ENCODE results near the gene PSKH1.

The PSKH1 gene

DNA sequence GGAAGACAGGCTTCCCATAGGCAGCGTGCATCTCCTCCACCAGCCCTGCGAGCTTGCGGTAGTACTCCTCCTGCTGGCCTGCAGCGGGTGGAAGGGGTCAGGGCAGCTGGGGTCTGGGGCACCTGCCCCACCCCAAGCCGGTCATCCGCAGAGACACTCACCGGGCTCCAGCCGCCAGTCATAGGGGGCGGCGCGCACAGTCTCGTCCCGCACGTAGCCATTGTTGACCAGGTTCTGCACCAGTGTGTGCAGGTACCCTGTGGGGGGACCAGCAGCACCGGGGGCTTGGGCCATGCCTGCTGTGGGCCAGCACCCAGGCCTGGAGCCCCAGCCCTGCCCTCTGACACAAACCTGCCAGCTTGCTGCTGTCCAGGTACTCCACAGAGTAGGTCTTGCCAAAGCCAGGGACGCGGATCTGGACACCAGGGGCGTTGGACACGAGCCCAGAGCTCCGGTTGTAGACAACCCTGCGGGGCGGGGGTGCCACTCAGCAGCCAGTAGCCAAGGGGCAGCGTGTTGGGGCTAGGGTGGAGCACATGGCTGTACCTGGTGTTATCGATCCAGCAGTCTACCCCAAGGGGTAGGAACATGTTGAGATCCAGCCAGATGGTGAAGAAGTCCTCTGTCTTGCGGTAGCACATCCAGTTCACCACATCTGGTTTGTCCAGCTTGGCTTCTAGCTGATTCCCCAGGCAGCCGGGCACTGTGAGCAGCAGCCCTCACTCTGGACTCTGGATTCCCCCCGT is 49.6 kb downstream of the PSKH1 start:
- no peak for DNase-seq

DNA sequence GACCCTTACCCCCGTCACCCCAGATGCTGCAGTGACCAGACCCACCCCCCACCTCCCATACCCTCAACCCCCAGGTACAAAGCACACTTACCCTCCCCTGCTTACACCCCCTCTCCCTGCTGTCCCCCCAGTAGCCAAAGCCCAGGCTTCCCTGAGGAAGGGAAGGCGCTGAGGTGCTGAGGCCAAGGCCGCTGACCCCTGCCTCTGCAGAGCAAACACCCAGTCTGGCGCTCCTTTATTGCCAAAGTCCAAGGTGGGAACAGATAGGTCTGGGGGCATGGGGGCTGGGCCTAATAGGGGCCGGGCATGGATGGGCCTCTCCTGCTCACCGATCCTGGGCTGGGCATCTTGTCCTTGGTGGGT is 50.2 kb downstream of the PSKH1 start:
- DNase-seq, result no peak

DNA sequence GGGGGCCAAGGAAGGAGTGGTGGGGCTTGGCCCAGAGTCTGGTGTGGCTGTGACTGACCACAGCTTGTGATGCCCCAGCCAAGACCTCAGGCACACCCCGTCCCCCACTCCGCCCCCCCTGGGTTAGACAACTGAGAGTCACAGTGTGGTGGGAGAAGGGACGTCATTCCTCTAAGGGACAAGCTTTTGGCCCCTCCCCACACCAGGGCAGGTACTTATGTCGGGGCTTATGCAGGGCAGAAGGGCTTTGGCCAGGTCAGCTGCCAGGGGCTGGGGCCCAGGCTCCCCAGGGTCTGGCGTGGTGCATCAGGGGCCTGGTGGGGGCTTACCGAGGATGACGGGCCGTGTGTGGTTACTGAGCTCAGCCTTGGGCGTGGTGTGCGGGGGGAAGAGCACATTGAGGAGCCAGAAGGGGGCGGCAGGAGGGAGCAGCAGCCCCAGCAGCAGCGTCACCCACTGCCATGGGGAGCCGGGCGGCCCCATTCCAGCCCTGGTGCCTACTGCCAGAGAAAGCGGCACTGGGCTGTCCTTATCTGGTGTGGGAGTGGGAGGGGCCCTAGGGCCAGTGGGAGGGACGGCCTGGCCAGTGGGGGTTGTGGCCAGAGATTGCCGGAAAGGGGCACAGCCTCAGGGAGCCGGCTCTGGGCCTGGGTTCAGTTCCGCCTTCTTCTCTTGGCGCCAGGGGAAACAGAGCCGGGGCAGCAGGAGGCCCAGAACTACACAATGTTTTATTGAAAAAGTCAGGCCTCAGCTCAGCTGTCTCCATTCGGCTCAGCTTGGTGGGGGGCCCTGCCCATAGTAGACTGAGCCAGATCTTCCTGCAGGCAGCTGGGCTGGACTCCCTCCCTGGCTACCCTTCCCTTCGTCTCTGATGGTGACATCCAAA is 50.8 kb downstream of the PSKH1 start, which contains the start of gene LCAT:
Gene LCAT (minus strand): TSS at position 502 of the 886 bp plus-strand sequence. CDS start 19 bp downstream, at position 483.
- no peak for DNase-seq

GRCh38 chr16:67944690-67945391 is 51.8 kb downstream of the PSKH1 start:
- DNase-seq, result no peak

GRCh38 chr16:67945392-67945933 is 52.4 kb downstream of the PSKH1 start:
- no peak for DNase-seq

DNA sequence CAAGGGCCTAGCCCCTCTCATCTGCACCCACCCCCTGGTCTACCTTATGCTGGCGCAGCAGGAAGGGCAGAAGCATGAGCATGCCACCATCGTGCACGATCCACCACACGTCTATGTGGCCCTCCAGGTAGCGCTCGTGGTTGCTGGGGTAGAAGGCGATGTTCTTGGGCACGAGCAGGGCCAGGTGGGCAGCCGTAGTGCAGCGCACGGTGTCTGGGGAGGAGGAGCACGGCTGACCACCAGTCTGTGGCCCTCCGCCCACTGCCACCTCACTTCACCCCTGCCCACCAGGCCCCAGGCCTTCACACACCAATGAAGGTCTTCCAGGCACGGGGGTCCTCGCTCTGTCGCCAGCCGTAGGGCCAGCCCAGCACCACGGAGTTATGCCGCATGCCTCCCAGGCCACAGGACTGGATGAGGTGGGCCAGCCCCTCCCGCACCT is 53.1 kb downstream of the PSKH1 start:
- DNase-seq, result no peak

GRCh38 chr16:67946966-67947558 is 54.0 kb downstream of the PSKH1 start:
- DNase-seq, result no peak

DNA sequence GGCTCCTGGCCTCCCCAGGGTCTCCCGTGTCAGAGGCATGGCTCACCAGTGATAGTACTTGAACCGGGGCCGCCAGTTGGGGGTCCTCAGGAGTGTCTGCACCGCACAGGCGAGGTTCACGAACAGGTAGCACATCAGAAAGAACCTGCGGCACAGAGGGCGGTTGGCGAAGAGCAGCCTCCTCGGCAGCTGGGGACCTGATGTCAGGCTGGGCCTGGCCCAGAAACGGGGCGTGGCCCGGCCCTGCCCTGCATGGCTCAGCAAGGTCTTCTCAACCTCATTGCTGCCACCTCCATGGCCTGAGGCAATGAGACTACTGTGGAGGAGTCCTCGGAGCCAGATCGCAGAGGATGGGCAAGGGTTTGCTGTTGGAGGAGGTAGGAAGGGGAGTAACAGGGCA is 55.0 kb downstream of the PSKH1 start:
- no peak for DNase-seq

DNA sequence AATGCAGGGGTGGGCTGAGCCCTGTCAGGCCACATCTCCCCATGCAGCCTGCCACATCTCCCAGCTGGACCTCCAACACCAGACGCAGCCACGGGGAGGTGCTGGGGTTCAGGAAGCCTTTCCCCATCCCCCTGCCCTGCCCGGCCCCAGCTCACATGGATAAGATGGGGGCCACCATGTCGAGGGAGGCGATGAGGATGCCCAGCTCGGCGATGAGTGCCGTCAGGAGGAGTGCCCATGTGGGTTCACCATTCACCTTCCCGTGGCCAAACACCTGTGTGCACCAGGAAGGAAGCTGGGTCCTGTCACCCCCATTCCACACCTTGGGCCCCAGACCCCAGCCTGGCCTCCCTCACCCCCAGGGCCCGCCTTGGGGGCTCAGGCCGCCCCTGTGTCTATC is 56.6 kb downstream of the PSKH1 start:
- DNase-seq, result no peak

- no peak for DNase-seq
Observed at GRCh38 chr16:67950335-67950843, 57.3 kb downstream of the PSKH1 start.

DNA sequence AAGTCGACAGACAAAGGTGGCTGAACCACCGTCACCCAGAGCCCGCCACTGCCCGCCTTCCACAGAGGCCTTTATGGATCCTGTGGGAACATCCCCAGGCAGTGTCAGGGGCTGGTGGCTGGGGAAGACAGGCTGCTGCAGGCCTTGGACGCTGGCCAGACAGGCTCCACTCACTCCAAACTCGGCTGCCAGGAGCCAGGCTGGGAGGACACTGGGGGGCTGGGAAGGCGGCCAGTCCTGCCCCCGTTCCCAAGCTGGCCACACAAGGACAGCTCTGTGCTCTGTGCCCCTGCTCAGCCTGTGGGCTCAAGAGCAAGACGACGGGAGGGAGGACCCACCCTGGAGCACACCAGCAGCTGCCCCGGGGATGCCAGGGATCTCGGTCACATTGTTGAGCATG is 58.4 kb downstream of the PSKH1 start:
- DNase-seq, result no peak

DNA sequence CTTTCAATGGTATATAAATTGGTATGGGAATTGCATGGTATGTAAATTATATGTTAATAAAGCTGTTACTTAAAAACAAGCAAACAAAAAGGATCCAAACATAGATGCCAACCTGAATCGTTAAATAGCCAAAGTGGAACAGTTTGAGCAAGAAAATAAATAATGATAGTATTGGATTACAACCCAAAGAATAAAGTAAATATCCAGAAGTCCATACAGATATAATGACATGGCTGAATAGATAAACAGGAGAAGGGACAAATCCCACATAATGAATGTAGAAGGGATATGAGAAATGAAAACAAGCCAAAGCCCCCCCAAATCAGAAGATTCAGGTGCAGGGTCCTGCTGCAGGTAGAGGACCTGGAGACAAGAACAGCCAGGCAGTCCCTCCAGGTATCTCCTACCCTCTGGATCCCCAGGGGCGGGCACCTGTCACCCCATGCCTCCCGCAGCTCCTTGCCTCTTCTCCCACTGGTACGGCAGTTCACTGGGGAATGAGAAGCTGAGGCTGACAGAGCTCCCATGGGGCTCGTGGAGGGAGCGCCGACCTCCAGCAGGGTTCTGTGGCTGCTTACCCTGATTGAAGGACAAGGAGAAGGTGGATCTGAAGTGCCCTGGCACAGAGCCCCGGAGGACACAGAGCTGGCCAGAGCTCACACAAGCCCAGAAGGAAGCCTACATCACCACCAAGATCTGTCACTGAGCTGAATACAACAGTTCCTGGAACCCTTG is 60.8 kb downstream of the PSKH1 start:
- no peak for DNase-seq

GRCh38 chr16:67954421-67955196 is 61.6 kb downstream of the PSKH1 start:
- DNase-seq, result no peak

DNA sequence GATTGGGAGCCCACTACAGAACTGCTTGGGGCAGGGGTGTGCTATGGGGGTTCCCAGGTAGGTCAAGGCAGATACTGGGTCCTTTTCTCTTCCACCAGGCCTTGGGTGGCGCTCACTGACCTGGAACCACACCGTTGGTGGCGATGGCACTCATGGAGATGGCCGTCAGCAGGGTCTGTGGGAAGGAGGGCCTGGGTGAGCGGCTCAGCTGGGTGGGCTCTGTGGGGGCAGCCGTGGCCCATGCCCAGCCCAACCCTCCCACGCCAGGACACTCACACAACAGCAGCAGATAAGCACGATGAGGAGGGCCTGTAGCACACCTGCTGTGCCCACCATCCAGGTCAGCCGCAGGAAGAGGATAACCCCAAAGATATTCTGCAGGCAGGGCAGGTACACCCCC is 64.6 kb downstream of the PSKH1 start:
- no peak for DNase-seq

GRCh38 chr16:67959536-67960329 is 66.7 kb downstream of the PSKH1 start:
- no peak for DNase-seq

DNA sequence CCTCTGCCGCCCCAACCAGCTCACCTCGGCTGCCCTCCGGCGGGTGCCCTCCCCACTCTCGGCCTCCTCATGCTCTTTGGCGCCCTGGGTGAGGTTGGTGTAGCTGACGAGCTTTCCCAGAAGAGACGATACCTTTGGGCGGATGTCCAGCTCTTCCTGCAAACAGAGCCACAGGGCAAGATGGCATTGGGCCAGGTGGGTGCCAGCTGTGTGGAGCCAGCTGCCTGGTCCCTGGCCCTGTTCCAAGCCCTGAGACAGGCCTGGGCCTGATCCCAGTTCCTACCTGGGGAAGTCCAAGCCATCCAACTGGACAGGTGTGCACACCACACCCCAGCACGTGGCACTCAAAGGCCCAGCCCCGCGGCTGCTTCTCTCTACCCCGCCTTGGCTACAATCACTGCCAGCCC is 68.5 kb downstream of the PSKH1 start:
- peak; percentile 90 for DNase-seq

DNA sequence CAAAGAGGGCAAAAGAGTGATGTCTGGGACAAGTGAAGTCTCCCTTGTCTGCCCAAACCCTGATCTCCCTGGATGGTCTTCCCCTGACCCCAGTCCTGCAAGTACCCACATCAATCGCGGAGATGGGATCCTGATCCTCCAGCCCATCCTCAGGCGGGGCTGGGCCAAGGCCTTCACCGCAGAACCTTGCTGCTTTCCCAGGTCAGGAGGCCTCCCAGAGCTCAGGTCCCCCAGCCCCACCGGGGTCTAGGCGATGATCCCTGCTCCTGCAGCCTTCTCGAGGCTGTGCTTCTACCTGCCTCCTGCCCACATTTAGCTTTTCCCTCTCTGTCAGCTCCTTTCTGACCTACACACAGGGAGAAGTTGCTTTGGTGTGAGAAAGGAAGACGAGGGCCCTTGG is 69.1 kb downstream of the PSKH1 start:
- DNase-seq, result no peak

GRCh38 chr16:67963292-67963661 is 70.2 kb downstream of the PSKH1 start:
- no peak for DNase-seq

GRCh38 chr16:67963662-67964321 is 70.7 kb downstream of the PSKH1 start:
- no peak for DNase-seq

Data from NCI-H510A (cell line).